ENCODE measurements around the gene NOC2L.

The NOC2L gene

DNA sequence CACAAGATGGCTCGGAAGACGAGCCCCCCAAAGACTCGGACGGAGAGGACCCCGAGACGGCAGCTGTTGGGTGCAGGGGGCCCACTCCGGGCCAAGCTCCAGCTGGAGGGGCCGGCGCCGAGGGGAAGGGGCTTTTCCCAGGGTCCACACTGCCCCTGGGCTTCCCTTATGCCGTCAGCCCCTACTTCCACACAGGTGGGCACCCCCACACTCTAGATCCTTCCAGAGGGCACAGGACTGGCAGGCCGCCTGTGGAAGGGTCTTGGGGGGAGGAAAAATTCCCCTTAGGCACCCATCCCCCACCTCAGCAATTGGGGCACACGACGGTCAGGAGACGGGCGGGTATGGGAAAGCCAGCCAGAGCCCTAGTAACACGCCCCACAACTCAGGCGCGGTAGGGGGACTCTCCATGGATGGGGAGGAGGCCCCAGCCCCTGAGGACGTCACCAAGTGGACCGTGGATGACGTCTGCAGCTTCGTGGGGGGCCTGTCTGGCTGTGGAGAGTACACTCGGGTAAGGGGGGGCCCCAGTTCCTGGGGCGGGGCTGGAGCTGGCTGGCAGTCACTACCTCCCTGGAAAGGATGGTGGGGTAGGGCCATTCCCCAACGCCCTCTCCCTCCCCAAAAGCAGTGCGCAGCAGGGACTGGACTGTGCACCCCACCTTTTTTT lies 16.1 kb downstream of the NOC2L start:
- DNase-seq (ENCODE audit: low spot score): no peak

DNA sequence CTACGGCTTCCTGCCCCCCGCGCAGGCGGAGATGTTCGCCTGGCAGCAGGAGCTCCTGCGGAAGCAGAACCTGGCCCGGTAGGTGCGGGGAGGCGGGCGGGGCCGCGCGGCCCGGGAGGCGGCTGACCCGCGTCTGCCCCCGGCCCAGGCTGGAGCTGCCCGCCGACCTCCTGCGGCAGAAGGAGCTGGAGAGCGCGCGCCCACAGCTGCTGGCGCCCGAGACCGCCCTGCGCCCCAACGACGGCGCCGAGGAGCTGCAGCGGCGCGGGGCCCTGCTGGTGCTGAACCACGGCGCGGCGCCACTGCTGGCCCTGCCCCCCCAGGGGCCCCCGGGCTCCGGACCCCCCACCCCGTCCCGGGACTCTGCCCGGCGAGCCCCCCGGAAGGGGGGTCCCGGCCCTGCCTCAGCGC lies 16.6 kb downstream of the NOC2L start:
- DNase-seq (ENCODE audit: low spot score): no peak

GRCh38 chr1:941588-942383 lies 17.3 kb downstream of the NOC2L start:
- DNase-seq (ENCODE audit: low spot score): peak; percentile 87

GRCh38 chr1:941015-941587 lies 18.0 kb downstream of the NOC2L start:
- DNase-seq (ENCODE audit: low spot score): no peak

GRCh38 chr1:940107-941014 lies 18.7 kb downstream of the NOC2L start:
- no peak for DNase-seq (ENCODE audit: low spot score)

DNA sequence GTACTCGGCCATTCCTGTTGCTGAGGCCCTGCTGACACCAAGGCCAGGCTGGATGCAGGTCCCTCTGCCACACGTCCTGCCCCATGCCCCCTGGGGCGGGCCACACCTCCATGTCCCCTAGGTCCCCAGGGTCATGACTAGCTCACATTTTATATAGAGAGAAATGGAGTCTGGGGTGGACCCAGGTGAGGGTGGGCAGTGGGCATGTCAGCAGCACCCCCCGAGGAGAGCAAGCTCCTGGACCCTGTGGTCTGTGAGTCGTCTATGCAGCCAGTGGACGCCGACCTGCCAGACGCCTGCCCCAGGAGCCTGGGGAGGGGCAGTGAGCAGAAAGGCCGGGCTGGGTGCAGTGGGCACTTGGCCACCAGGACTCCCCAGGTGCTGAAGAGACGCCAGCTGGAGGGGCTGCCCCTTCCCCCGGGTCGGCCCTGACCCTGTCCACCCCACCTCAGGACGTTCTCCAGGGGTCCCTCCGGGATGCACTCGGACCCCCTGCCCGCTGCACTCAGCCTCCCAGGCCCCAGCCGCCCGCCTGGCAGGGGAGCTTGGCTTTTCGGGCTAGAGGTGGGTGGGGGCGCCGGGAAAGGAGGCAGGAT lies 19.4 kb downstream of the NOC2L start:
- no peak for DNase-seq (ENCODE audit: low spot score)

DNA sequence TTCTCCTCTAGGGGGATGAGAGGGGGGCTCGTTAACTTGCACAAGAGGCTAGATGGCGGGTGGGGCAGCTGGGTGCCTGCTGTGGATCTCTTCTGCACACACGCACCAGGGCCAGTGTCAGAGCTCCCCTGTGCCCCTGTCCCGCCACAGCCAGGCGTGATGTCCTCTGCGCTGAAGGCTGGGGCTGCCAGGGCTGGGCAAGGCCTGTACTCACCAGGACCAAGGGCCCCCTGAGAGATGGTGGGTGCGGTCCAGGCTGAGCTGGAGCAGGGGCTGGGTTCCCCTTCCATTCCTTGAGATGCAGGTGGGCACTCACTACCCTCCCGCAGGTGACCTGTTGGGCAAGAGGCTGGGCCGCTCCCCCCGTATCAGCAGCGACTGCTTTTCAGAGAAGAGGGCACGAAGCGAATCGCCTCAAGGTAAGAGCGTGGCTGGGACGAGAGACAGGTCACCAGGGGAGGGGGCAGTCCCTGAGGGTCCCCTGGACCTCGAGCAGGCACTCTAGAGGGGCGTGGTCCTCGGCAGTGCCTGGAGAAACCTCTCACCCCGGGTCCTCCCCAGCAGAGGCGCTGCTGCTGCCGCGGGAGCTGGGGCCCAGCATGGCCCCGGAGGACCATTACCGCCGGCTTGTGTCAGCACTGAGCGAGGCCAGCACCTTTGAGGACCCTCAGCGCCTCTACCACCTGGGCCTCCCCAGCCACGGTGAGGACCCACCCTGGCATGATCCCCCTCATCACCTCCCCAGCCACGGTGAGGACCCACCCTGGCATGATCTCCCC lies 20.2 kb downstream of the NOC2L start:
- DNase-seq (ENCODE audit: low spot score): no peak

- DNase-seq (ENCODE audit: low spot score): no peak
Observed at GRCh38 chr1:938088-938683, 20.9 kb downstream of the NOC2L start.

- DNase-seq (ENCODE audit: low spot score): no peak
Observed at GRCh38 chr1:937521-937920, 21.5 kb downstream of the NOC2L start.

- DNase-seq (ENCODE audit: low spot score): no peak
Observed at GRCh38 chr1:936348-937264, 22.4 kb downstream of the NOC2L start.

DNA sequence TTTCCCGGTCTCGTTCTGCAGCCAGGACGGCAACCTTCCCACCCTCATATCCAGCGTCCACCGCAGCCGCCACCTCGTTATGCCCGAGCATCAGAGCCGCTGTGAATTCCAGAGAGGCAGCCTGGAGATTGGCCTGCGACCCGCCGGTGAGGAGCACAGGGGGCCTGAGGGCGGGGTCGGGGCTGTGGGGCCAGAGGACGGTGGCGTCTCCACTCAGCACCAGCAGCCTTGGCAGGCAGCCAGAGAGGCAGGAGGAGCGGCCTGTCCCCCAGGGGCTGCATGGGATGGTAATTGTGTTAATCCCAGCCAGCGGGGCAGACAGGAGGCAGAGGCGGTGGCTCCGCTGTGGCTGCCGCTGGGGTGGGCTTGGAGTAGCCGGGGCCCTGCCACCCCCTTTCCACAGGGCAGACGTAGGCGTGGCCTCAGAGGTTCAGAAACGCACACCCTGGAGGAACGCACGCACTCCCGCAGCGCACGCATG lies 23.3 kb downstream of the NOC2L start:
- no peak for DNase-seq (ENCODE audit: low spot score)

DNA sequence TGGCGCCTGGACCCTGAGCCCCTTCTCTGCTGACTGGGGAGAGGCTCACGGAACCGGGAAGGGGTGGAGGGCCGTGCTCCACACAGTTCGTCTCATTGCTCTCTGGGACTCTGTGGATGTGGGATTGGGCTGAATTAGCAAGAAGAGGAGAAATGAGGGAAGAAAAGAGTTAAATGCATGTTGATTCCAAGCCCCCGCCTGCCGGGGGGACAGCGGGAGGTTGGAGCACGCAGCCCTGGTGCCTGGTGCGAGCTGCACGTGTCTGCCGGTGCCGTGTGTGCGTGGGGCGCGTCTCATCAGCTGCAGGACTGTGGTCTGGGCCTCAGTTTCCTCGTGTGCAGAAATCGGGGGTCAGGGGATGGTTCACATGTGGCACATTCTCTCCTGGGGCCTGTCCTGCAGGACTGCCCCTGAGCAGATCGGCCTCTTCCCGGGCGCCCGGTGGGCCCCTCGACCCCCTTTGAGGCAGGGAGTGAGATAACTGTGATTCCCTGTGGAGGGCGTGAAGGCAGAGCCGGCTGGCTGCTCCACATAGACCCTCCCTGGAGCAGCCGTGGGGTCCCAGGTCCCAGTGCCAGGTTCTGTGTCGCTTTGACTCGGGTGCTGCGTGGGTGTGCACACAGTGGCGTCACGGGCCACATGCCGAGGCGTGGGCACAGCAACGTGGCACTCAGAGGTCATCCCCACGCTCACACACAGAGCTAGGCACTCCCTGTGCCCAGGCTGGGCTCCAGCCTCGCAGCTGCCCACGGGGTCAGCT lies 23.9 kb downstream of the NOC2L start:
- DNase-seq (ENCODE audit: low spot score): no peak

DNA sequence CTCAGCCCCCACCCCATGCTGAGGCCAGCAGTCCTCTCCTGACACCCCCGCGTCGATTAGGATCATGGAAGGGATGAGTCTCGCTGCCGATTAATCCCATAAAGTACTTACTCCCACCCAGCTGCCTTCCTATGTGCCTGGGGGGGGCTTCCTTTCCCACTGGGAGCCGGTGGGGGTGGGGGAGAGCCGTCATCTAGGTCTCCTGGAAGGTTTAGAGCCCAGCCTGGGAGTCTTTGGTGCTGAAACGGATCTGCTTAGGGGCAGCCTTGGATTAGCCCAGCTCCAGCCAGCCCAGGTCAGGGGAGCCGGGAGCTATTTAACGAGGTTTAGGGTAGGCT lies 25.5 kb downstream of the NOC2L start:
- no peak for DNase-seq (ENCODE audit: low spot score)

- DNase-seq (ENCODE audit: low spot score): no peak
Observed at GRCh38 chr1:932776-933602, 26.1 kb downstream of the NOC2L start.

DNA sequence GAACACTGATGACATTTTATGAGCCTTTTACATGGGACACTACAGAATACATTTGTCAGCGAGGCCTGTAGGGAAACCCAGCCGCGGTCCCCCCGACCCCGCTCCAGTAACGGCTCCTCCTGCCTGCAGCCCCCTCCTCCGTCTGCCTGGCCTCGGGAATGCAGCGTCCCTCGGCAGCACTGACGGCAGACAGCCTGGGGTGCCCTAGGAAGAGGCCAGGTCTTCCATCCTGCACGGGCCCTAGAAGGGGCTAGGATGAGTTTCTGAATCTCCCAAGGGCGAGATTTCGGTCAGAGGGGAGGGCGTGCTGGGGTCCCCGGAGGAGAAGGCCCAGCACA lies 26.9 kb downstream of the NOC2L start:
- no peak for DNase-seq (ENCODE audit: low spot score)

DNA sequence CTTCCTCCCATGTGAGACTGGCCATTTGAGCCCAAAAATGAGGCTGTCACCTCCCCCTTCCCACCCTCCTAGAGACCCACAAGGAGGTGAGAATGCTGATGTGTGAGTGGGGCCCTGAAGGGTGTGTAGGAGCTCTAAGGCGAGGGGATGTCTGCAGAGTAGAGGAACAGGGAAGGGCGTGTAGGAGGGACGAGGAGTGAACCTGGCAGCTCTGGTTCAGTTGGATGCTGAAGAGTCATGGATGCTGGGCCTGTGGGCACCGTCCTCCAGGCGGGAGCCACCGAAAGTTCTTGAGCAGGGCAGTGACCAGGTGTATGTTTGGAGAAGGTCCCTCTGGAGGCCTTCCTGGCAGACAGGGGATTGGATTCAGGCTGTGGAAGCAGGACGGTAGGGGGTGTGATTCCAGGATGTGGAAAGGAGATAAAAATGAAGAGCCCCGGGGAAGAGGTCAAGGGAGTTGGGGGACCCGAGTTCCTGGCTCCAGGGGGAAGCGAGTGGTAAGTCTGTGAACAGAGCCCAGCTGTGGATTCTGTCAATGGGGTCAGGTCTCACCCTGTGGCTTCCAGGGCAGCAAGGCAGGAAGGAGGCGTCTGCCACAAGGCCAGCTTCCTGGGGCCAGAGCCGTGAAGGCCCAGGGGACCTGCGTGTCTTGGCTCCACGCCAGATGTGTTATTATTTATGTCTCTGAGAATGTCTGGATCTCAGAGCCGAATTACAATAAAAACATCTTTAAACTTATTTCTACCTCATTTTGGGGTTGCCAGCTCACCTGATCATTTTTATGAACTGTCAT lies 27.5 kb downstream of the NOC2L start:
- no peak for DNase-seq (ENCODE audit: low spot score)

DNA sequence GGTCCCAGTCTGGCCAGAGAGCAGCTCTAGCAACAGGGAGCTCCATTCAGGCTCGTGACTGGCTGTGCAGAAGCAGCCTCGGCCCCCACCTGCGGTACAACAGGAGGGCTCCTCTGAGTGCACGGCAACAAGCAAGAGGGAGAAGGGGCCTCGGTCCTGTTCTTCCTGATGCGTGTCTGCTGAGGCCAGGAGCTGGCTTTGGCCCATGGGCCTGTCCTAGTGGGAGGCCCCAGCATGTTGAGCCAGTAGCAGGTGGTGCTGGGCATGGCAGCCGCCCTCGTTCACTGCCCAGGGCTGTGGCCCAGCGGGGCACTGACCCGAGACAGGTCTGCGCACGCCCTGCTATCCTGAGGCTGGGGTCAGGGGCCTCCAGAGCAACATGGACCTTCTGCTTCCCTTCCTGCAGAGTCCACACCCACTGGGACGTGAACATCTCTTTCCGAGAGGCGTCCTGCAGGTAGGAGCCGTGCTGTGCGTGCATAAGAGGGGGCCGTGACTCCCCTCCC lies 28.4 kb downstream of the NOC2L start:
- DNase-seq (ENCODE audit: low spot score): no peak

All from AG08395 (cell line).